Keratinocyte (primary cell): Measurements from ENCODE around the gene ATPAF2.

Experiments
- CTCF ChIP-seq, 3 experiments: IDR thresholded peaks in 1 of 3; conservative IDR thresholded peaks in 1 of 3; optimal IDR thresholded peaks in 1 of 3; 2 replicates in 2 of 3; 3 replicates in 1 of 3; pipeline versions ENCODE3 to v1.5.1; 2011; ENCODE audit warnings: low read length in 3 of 3, mild to moderate bottlenecking in 3 of 3, moderate library complexity in 2 of 3, control low read depth in 1 of 3, inconsistent platforms in 1 of 3; ENCODE audit not compliant: insufficient read depth in 2 of 3; ENCODE audit errors: extremely low read depth in 1 of 3
- EZH2 ChIP-seq: IDR thresholded peaks from one replicate; pipeline ENCODE4 v1.6.1; 2012; ENCODE audit warnings: inconsistent platforms, mild to moderate bottlenecking, low read length, moderate library complexity

GRCh38 chr17:17989618-17990017 lies 49.4 kb downstream of the ATPAF2 start:
- TF ChIP-seq CTCF (optimal IDR thresholded peaks at IDR 0.05 in 1 of 3, IDR thresholded peaks at IDR 0.05 in 1 of 3, conservative IDR thresholded peaks at IDR 0.05 in 1 of 3; ENCODE audit: extremely low read depth in 1 of 3, insufficient read depth in 2 of 3, low read length in 3 of 3) (no peak), EZH2 (no peak)
